Parathyroid adenoma (tissue), 2 donors: ENCODE results near the gene TMEM163.
A peak's percentile ranks its signal among the peaks of the same experiment; 100 is the strongest.

Source experiments
- H2AFZ ChIP-seq: fragments of 300-600 bp; sonication (generic); one replicate; pipeline ENCODE4 v1.7.0; 2017; ENCODE audit warnings: antibody characterized with exemption, mild to moderate bottlenecking
- H3K27ac ChIP-seq: fragments of 300-600 bp; sonication (generic); one replicate; pipeline ENCODE4 v1.7.0; 2017
- H3K27me3 ChIP-seq: fragments of 300-600 bp; sonication (generic); one replicate; pipeline ENCODE4 v1.7.0; 2017; ENCODE audit warnings: low read length; ENCODE audit not compliant: control insufficient read depth, insufficient read depth
- H3K36me3 ChIP-seq: fragments of 300-600 bp; sonication (generic); one replicate; pipeline ENCODE4 v1.7.0; 2017; ENCODE audit warnings: low read length; ENCODE audit not compliant: control insufficient read depth, insufficient read depth
- H3K4me1 ChIP-seq: fragments of 300-600 bp; sonication (generic); one replicate; pipeline ENCODE4 v1.7.0; 2017; ENCODE audit warnings: control low read depth
- H3K4me2 ChIP-seq: fragments of 300-600 bp; sonication (generic); one replicate; pipeline ENCODE4 v1.7.0; 2017; ENCODE audit warnings: low read length
- H3K4me3 ChIP-seq: fragments of 300-600 bp; sonication (generic); one replicate; pipeline ENCODE4 v1.7.0; 2017; ENCODE audit warnings: low read depth, low read length
- H3K79me2 ChIP-seq: fragments of 300-600 bp; sonication (generic); one replicate; pipeline ENCODE4 v1.7.0; 2017; ENCODE audit warnings: control low read depth
- H3K9ac ChIP-seq: fragments of 300-600 bp; sonication (generic); one replicate; pipeline ENCODE4 v1.7.0; 2017; ENCODE audit warnings: mild to moderate bottlenecking
- H3K9me3 ChIP-seq: fragments of 300-600 bp; sonication (generic); one replicate; pipeline ENCODE4 v1.7.0; 2017; ENCODE audit warnings: low read length; ENCODE audit not compliant: control insufficient read depth
- TF ChIP-seq, protein P1 (sequence below): fragments of 300-600 bp; sonication (generic); IDR thresholded peaks from one replicate; pipeline ENCODE4 v1.7.0; 2017; ENCODE audit warnings: antibody characterized with exemption, mild to moderate bottlenecking
- donor health status: primary hyperparathyroidism.

TMEM163 gene

DNA sequence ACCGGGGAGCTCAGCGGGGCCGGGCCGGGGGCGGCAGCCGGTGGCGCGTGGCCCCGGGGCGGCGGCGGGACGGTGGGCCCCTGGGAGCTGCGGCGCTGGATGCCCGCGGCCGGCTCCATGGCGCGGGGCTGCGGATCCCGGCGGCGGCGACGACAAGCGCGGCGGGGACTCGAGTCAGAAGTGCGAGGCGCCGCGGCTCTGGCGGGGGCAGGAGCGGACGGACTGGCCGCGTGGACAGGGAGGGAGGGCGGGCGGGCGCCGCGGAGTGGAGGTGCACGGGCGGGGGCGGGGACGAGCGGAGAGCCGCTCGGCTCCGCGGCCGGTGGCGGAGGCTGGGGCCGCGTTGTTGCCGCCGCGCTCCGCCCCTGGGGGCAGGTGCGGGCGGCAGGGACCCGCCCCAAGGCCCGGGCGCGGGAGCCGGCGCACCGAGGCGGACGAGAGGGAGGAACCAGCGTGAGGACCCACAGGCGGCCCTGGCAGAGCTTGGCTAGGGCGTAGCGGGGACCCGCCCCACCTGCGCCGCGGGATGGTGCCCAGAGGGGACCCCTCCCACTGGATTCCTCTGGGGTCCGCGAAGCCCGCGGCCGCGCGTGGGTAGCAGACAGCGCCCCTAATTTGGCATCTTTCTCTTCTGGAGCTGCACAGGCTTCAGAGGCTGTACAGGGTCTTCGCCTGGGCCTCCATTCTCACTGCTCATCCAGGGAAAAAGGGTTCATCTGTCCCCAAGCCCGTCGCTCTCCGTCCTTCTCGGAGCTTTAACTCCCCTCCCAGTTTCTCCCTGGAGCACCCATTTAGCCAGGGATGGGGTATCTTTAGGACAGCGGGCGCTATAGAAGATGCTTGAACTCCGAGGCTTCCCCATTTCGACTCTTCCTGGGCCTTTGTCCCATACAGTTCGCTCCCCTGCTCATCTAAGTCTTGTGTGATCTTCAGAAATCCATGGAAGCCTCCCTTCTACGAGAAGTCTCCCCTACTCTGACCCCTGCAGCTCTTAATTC, at the start of gene TMEM163:
TSS of gene TMEM163 (minus strand) at position 184 of the 998 bp plus-strand sequence.
- H2AFZ ChIP-seq: peak within 1 kb of the TSS; percentile 87
- no peak within 1 kb of the TSS for H3K27ac ChIP-seq
- H3K36me3 ChIP-seq: no peaks in the 10 kb centered on the region
- no peaks in the 10 kb centered on the region for H3K27me3 ChIP-seq
- TF ChIP-seq, protein P1, sequence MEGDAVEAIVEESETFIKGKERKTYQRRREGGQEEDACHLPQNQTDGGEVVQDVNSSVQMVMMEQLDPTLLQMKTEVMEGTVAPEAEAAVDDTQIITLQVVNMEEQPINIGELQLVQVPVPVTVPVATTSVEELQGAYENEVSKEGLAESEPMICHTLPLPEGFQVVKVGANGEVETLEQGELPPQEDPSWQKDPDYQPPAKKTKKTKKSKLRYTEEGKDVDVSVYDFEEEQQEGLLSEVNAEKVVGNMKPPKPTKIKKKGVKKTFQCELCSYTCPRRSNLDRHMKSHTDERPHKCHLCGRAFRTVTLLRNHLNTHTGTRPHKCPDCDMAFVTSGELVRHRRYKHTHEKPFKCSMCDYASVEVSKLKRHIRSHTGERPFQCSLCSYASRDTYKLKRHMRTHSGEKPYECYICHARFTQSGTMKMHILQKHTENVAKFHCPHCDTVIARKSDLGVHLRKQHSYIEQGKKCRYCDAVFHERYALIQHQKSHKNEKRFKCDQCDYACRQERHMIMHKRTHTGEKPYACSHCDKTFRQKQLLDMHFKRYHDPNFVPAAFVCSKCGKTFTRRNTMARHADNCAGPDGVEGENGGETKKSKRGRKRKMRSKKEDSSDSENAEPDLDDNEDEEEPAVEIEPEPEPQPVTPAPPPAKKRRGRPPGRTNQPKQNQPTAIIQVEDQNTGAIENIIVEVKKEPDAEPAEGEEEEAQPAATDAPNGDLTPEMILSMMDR: no peak
- no peak within 1 kb of the TSS for H3K9ac ChIP-seq
- no peaks in the 10 kb centered on the region for H3K79me2 ChIP-seq
- H3K4me3 ChIP-seq: peak within 1 kb of the TSS; percentile 42
- no peaks in the 10 kb centered on the region for H3K9me3 ChIP-seq
- H3K4me2 ChIP-seq: peak within 1 kb of the TSS; percentile 75
- H3K4me1 ChIP-seq: no peaks in the 10 kb centered on the region

DNA sequence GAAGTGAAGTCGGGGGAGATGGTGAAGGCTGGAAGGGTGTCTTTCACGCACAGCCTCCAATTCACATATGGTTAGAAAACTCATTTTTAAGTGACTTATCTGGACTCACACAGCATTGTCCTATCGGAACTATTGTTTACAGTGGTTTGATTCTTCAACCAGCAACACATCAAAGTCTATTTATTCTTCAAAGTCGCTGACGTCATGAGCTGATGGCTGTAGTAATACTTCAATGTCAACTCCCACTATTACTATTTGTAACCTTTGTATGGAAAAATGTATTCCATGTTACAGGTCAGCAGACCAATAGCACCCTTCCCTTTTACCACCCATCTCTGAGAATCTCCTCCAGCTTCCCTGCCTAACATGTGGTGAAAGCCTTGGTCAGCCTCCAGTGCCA, 47.8 kb upstream of the TMEM163 start:
- Histone ChIP-seq H3K27me3 (no peaks in the 10 kb centered on the region), H2AFZ (no peak overlapping the region), H3K4me3 (no peak overlapping the region), H3K36me3 (no peaks in the 10 kb centered on the region), H3K4me1 (no peaks in the 10 kb centered on the region), H3K9me3 (no peaks in the 10 kb centered on the region), H3K9ac (no peak overlapping the region), H3K27ac (no peak overlapping the region), H3K79me2 (no peaks in the 10 kb centered on the region), H3K4me2 (no peak overlapping the region)
- TF ChIP-seq, protein P1: no peak

DNA sequence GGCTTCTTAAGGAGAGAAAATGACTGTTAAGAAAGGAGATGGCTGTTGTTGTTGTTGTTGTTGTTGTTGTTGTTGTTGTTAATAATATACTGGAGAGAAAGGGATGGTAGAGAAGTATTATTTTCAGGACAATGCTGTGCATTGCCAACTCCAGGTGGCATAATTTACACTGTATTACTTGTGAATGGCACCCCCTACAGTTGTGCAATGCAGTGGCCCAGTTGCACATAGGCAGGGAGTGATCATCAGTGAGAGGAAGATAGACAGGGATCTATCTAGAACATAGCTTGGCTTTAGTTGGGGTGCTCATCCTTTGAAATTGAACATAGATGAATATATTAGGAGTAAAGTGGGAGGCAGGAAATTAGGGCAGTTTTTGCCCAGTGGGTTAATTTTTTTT, 47.2 kb upstream of the TMEM163 start:
- H3K36me3 ChIP-seq: no peaks in the 10 kb centered on the region
- no peaks in the 10 kb centered on the region for H3K4me1 ChIP-seq
- H3K4me2 ChIP-seq: no peak overlapping the region
- no peak overlapping the region for H3K4me3 ChIP-seq
- no peaks in the 10 kb centered on the region for H3K79me2 ChIP-seq
- no peak overlapping the region for H3K9ac ChIP-seq
- H3K27me3 ChIP-seq: no peaks in the 10 kb centered on the region
- TF ChIP-seq, protein P1: no peak
- H2AFZ ChIP-seq: no peak overlapping the region
- no peaks in the 10 kb centered on the region for H3K9me3 ChIP-seq
- H3K27ac ChIP-seq: no peak overlapping the region

DNA sequence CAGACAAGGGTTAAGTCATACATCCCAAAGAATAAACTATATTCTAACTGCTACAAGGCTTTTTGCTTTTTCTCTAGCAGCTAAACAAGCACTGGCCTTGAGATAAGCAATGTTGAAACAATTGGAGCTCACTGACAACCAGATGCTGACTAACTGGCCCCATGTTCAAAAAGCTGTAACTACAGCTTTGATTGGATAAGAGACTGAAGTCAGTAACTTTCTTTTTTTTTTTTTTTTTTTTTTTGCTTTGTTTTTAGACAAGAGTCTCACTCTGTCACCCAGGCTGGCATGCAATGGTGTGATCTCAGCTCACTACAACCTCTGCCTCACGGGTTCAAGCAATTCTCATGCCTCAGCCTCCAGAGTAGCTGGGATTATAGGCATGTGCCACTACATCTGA, 45.4 kb upstream of the TMEM163 start:
- H2AFZ ChIP-seq: no peak overlapping the region
- no peaks in the 10 kb centered on the region for H3K79me2 ChIP-seq
- no peak overlapping the region for H3K27ac ChIP-seq
- H3K4me1 ChIP-seq: no peaks in the 10 kb centered on the region
- H3K4me2 ChIP-seq: no peak overlapping the region
- H3K9me3 ChIP-seq: no peaks in the 10 kb centered on the region
- no peak overlapping the region for H3K9ac ChIP-seq
- no peaks in the 10 kb centered on the region for H3K36me3 ChIP-seq
- no peaks in the 10 kb centered on the region for H3K27me3 ChIP-seq
- H3K4me3 ChIP-seq: no peak overlapping the region
- TF ChIP-seq, protein P1: no peak
